GM13976 (cell line): ENCODE data around the gene CLOCK.
"Not testable (repeated sequence)": the region's sequence is repeated elsewhere in the genome, so short reads cannot be mapped to it uniquely, and the experiment has no call there.

Experiments
- DNase-seq: peaks from one replicate; pipeline ENCODE4 v3.0.0; 2012; ENCODE audit warnings: low spot score
- in situ Hi-C: fragments of 300-500 bp; cut with MboI; formaldehyde crosslinking; loops from one replicate; pipeline ENCODE4 v1.12.0; 2022; ENCODE audit warnings: low sequenced_read_pairs, mixed read lengths, inconsistent platforms; ENCODE audit not compliant: unreplicated experiment
- TF ChIP-seq, protein P1 (sequence below): IDR thresholded peaks from 2 replicates; pipeline ENCODE4 v1.5.1; 2012; ENCODE audit warnings: borderline replicate concordance, mild to moderate bottlenecking; ENCODE audit not compliant: insufficient read depth; ENCODE audit errors: extremely low read depth, missing control alignments, control extremely low read depth

CLOCK gene, protein sequence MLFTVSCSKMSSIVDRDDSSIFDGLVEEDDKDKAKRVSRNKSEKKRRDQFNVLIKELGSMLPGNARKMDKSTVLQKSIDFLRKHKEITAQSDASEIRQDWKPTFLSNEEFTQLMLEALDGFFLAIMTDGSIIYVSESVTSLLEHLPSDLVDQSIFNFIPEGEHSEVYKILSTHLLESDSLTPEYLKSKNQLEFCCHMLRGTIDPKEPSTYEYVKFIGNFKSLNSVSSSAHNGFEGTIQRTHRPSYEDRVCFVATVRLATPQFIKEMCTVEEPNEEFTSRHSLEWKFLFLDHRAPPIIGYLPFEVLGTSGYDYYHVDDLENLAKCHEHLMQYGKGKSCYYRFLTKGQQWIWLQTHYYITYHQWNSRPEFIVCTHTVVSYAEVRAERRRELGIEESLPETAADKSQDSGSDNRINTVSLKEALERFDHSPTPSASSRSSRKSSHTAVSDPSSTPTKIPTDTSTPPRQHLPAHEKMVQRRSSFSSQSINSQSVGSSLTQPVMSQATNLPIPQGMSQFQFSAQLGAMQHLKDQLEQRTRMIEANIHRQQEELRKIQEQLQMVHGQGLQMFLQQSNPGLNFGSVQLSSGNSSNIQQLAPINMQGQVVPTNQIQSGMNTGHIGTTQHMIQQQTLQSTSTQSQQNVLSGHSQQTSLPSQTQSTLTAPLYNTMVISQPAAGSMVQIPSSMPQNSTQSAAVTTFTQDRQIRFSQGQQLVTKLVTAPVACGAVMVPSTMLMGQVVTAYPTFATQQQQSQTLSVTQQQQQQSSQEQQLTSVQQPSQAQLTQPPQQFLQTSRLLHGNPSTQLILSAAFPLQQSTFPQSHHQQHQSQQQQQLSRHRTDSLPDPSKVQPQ

DNA sequence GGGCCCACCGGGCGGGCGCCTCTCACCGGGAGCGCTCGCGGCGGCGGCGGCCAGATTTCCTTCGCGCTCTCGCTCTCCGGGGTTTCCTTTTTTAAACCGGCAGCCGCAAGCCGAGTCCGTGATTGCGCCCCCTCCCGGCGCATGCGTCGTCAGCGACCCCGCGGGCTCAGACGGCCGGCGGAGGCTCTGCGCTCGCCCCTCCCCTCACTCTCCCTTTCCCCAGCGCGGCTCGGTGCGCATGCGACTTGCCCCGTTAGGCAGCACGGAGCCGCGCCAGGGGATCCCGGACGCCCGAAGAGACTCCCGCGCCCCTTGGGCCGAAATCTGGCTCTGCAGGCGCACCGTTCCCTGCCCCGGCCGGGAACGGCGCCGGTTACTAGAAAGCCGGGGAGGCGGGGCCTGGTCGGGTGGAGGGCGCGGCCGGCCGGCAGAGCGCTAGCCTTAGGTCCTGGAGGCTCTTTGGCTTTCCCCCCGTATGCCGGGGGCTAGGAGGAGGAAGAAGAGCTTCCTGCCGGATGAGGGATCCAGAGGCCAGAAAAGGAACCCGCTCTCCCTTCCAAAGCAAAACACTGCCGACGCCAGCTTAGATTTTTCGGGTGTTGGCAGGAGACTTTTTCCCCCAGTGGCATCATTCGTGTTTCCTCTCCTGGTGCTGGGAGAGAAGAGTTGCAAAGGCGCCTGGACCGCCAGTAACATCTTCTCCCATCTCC lies at the start of gene CLOCK:
Gene CLOCK, minus strand, starts transcription at position 154 of the 710 bp plus-strand sequence. CDS start 64,124 bp downstream, outside the sequence.
- TF ChIP-seq, protein P1, sequence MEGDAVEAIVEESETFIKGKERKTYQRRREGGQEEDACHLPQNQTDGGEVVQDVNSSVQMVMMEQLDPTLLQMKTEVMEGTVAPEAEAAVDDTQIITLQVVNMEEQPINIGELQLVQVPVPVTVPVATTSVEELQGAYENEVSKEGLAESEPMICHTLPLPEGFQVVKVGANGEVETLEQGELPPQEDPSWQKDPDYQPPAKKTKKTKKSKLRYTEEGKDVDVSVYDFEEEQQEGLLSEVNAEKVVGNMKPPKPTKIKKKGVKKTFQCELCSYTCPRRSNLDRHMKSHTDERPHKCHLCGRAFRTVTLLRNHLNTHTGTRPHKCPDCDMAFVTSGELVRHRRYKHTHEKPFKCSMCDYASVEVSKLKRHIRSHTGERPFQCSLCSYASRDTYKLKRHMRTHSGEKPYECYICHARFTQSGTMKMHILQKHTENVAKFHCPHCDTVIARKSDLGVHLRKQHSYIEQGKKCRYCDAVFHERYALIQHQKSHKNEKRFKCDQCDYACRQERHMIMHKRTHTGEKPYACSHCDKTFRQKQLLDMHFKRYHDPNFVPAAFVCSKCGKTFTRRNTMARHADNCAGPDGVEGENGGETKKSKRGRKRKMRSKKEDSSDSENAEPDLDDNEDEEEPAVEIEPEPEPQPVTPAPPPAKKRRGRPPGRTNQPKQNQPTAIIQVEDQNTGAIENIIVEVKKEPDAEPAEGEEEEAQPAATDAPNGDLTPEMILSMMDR: peak; percentile 27

DNA sequence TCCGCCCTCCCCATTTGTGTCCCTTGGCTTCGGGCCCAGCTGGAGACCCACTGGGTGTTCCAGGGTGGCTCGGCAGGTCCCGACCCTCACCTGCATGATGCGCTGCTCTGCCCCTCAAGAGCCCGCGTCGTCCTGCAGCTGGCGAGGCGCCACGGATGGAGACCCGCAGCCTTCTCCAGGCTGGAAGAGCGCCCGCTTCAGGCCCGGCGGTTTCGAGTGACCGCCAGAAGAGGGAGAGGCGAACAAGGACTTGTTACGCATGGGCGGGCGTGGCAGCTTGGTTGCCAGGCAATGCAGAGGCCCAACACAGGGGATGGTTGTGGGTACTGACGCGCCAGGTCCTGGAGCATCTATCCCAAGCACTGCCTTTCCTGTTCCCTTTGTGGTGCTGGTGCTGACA lies 45.3 kb upstream of the CLOCK start, which contains the start of gene PDCL2:
Gene PDCL2, minus strand, starts transcription at position 232 of the 400 bp plus-strand sequence. Its CDS starts 136 bp downstream, at position 96.
- DNase-seq: no peak
- TF ChIP-seq, protein P1: no peak
- in situ Hi-C loops: no loop called here

More for the DNA sequence above, at the start of gene CLOCK:
- DNase-seq: peak; percentile 88
- in situ Hi-C loops: no loop called here

DNA sequence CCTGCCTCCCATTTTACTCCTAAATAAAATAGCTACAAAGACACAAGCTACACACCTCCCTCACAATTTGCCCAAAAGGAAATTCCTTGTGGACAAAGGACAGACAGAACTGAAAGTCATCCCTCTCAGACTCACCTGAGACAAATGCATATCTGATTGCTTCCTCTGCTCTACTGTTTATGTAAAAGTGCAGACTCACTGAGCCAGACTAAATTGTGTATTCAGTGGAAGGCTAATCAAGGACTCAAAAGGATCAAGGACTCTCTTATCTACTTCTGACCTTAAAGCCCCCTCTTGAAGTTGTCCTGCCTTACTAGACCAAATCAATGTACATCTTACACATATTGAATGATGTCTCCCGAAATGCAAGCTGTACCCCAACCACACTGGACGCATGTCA lies 41.5 kb upstream of the CLOCK start:
- in situ Hi-C loops: no loop called here
- DNase-seq: no peak
- TF ChIP-seq, protein P1: no peak

DNA sequence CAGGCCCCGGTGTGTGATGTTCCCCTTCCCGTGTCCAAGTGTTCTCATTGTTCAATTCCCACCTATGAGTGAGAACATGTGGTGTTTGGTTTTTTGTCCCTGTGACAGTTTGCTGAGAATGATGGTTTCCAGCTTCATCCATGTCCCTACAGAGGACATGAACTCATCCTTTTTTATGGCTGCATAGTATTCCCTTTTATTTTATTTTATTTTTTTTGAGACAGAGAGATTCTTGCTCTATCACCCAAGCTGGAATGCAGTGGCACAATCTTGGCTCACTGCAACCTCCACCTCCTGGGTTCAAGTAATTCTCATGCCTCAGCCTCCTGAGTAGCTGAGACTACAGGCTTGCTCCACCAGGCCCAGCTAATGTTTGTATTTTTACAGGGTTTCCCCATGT lies 36.1 kb upstream of the CLOCK start:
- in situ Hi-C loops, DNase-seq: not testable (repeated sequence)

DNA sequence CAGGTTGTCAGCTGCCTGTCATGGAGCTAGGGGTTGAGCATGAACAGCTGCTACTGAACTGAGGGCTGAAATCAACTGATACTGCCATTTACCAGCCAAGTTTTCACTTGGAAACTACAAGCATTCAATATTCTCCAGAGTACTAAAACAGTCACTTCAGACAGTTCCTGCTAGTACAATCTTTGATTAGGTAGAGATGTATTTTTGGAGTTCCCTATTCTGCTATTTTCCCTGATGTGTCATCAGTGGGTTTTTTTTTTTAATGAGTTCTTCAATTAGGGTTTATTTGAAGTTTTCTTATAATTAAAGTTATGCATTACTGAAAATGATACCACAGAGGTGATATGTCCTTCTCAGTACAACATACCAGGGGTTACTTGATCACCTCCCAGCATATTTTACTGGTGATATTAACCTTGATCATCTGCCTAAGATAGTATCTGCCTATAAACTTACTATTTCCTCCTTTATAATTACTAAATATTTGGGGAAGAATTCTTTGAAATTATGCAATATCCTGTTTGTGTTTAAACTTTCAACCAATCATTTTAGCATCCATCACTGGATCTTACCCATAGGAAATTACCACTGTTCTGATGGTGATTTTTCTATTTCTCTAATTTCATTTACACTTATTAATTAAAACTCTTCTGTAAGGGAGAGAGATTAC lies 31.8 kb upstream of the CLOCK start:
- TF ChIP-seq, protein P1: no peak
- in situ Hi-C loops: no loop called here
- DNase-seq: no peak

DNA sequence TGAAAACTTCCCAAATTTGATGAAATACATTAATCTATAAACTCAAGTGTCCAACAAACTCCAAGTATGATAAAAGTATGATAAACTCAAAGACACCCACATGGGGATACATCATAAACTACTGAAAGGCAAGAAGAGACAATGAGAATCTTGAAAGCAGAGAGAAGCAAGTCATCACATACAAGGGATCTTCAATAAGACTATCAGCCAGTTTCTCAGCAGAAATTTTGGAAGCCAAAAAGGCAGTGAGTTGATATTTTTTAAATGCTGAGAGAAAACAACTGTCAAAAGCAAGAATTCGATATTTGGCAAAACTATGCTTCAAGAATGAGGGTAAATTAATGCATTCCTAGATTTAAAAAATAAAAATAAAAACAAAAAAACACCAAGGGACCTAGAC lies 28.8 kb upstream of the CLOCK start:
- in situ Hi-C loops: no loop called here
- TF ChIP-seq, protein P1: no peak
- no peak for DNase-seq
